ENCODE results near the gene MKNK2.

The MKNK2 gene

DNA sequence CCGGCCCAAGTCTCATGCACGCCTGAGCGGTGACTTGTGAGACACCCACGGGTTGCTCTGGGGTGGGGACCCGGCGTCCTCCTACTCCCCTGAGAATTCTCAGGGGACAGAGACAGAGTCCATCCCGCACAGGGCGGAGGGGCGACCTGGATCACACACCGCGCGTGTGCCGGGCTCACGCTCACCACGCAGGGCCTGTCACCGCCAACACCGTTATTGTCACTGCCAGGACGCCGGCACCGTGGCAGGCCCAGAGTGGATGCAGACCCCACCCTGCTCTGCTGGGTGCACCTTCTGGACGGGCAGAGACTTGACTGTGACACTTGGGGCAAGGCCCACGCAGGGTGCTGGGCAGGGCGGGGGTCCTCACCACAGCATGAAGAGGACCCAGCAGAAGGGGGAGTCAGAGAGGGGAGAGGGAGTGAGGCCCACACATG lies 28.8 kb upstream of the MKNK2 start:
- DNase-seq = no peak

- no peak for DNase-seq
These were observed 28.2 kb upstream of the MKNK2 start for GRCh38 chr19:2079076-2079864.

GRCh38 chr19:2077833-2078619 lies 27.0 kb upstream of the MKNK2 start:
- no peak for DNase-seq

DNA sequence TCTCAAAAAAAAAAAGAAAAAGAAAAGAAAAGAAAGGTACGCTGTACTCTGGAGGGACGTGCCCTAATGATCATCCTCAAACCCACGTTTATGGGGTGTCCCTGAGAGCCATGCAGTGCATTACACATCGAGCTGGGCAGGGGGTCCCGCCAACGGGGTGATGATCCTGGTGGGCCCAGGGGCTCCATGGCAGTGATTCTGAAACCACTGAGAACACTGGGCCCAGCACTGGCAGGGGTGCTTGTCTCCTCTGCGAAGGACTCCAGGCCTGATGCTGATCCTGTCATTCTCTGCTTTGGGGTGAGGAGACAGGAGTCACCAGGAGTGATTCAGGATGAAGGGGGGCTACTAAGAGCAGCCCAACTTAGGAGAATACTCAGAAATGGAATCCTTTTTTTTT lies 26.4 kb upstream of the MKNK2 start:
- DNase-seq = no peak

- DNase-seq = no peak
These were observed 25.5 kb upstream of the MKNK2 start for GRCh38 chr19:2076526-2076944.

GRCh38 chr19:2072757-2073551 lies 21.9 kb upstream of the MKNK2 start:
- DNase-seq = no peak

DNA sequence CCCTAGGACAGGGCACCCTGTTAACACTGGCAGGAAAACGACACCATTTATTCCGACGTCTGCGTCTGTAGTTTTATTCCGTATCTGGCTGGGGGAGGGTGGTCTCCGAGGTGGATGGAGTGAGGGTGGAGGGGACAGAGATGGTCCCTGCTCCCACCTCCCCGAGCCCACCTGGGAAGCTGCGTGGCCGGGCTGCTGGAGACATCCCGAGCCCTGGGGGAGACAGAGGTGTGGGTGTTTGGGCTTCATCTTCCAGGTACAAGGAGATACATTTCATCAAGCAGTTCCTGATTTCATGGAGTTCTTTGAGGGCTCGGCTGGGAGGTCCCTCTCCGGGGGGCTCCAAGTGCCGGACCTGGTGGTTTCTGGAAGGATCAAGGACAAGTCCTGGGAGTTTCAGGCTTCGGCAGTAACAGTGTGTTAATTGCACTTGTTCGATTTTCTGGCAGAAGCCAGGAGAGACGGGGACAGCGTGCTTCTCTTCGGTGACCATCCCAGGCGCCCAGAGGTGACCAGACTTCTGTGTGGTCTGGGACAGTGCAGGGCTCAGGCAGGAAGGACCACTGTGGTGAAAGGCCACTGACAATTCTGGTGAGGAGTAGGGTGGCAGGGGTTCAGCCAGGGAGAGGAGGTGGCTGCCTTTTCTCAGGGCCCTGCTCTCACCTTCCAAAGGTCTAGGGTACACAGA lies 20.1 kb upstream of the MKNK2 start:
- DNase-seq = no peak

DNA sequence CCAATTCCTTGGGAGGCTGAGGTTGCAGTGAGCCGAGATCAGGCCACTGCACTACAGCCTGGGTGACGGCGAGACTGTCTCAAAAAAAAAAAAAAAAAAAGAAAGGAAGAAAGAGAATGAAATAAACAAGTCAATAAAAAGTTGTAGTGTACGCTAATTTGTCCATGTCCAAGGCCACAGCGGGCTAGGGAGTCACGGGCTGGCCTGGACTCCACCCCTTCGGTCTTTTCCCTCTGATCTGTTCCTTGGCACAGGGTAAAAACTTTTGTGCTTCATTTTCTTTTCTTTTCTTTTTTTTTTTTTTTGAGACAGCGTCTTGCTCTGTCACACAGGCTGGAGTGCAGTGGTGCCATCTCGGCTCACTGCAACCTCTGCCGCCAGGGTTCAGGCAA lies 19.4 kb upstream of the MKNK2 start:
- no peak for DNase-seq

GRCh38 chr19:2064788-2065524 lies 13.9 kb upstream of the MKNK2 start:
- DNase-seq = no peak

- DNase-seq = no peak
These were observed 13.3 kb upstream of the MKNK2 start for GRCh38 chr19:2064395-2064787.

DNA sequence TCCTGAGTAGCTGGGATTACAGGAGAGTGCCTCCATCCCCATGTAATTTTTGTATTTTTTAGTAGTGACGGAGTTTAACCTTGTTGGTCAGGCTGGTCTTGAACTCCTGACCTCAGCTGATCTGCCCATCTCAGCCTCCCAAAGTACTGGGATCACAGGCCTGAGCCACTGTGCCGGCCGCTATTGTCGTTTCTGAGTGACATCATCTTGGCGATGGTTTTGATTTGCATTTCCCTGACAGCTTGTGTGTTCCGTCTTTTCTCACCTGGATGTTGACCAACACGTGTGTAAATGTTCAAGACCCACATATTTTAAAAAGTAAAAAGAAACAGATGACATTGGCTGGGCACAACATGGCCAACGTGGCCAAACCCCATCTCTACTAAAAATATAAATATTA lies 12.8 kb upstream of the MKNK2 start:
- no peak for DNase-seq

- DNase-seq = no peak
These were observed 11.7 kb upstream of the MKNK2 start for GRCh38 chr19:2062770-2063169.

- DNase-seq = no peak
These were observed 11.3 kb upstream of the MKNK2 start for GRCh38 chr19:2062389-2062729.

DNA sequence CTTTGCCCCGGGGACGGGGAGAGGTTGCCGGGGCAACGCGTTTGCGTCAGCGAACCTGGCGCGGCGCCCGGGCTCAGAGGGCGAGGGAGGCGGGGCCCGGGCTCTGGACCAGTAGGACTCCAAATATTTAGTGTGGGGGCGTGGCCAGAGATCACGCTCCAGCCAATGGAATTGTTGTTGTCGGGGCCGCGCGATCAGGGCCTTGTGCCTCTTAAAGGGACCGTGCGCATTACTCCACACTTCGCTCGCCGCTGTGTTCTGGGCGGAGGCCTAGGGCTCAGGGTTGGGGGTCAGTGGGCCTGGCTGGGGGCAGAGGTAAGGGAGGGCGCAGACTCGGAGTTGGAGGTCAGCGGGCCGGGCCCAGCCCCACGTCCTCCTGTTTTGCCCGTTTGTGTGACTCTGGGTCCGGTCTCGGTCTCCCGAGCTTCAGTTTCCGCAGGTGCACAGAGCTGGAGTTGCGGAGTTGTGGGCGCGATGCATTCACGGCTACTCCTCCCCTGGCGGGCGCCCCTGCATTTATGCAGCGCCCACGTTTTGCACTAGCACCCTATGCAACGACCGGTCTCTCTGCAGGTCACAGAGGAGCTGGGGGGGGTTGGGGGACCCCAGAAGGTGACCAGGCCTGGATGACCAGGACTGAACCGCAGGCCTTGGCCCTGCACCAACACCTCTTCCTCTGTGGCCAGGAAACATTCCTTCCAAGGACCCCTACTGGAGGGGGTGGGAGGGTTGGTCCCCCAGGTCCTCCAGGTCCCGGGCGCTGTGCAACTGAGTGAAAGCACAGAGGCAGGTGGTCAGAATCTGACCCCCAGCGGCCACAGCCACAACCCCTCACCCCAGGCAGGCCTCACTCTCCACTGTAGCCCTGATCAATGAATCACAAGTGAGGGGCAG lies 10.7 kb upstream of the MKNK2 start:
- DNase-seq = peak; percentile 99

GRCh38 chr19:2060884-2061494 lies 9.9 kb upstream of the MKNK2 start:
- DNase-seq = peak; percentile 76

- peak; percentile 67 for DNase-seq
These were observed 8.6 kb upstream of the MKNK2 start for GRCh38 chr19:2059422-2060201.

DNA sequence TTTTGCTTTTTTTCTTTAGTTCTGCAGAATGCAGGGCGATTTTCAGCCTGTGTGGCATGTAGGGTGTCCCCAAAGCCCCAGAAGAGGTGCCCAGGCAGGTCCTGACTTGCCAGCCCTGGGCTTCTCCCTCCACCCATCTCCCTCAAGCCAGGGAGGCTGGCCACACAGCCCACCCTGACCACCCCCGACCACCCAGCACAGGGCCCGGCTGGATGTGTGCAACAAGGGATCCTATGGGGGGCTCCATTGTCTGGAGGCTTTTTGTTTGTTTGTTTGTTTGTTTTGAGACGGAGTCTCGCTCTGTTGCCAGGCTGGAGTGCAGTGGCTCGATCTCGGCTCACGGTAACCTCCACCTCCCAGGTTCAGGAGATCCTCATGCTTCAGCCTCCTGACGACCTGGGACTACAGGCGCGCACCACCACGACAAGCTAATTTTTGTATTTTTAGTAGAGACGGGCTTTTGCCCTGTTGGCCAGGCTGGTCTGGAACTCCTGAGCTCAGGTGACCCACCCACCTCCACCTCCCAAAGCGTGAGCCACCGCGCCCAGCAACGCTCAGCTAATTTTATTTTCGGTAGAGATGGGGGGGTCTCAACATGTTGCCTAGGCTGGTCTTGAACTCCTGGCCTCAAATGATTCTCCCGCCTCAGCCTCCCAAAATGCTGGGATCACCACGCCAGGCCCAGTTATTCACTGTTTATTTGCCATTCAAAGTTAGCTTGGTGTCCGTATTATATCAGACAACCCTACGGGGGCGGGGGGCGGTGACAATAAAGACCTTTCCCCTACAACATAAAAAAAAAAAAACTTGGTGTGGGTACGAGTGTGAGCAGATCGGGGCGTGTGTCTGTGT lies 7.8 kb upstream of the MKNK2 start:
- no peak for DNase-seq

DNA sequence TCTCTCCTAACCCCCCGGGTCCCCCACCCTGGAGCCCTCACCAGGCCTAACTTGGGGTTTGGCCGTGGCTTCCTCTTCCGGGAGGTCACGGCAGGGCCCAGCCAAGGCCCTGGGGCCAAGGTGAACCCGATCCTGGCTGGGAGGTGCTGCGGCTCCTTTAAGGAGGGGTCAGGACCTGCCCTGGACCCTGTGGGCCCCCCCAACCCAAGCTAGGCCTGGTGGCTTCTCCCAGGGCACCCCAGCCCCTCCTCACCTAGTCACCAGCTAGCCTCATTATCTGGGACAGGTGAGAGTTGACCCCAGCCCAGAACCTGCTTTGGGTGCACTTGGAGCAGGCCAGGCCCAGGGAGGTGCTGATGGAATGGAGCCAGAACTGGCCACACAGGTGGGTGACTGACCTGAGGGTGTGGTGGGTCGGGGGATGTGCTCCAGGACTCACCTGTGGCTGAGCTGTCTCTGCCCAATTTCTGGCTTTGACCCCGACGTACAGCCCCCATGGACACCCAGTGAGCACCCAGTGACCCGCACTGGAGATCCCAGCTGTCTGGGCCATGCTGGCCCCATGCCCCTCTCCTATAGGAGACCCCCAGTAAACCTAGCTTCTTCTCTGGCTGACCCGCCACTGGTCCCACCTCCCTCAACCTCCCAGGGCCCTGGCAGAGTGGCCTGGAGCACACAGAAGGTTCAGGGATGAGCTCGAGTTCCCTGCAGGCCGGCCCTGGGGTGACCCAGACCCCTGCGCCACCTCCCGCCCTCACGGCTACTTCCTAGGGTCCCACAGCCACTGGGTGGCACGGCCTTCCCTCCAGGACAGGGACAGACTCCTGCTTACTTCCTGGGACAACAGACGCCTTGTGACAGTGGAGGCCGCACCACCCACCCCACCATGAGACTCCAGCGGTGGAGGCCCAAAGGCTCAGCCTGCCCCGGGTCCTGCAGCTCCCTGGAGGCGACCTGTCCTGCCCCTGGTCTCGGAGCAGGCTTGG lies 6.7 kb upstream of the MKNK2 start:
- no peak for DNase-seq
